Neural cell (in vitro differentiated cells): ENCODE measurements around the gene PPME1.

ENCODE experiments used
- EP300 ChIP-seq: fragments of 450-650 bp; conservative IDR thresholded peaks from 2 replicates; pipeline ENCODE4 v1.6.1; 2014; ENCODE audit warnings: antibody characterized with exemption, mild to moderate bottlenecking, moderate library complexity; ENCODE audit not compliant: poor library complexity, severe bottlenecking
- EZH2 ChIP-seq: fragments of 200-600, 300-800 bp; shearing (Covaris generic), sonication (generic); IDR thresholded peaks from 2 replicates; pipeline ENCODE4 v1.6.1; 2014; ENCODE audit warnings: antibody characterized with exemption, low read length, borderline replicate concordance, mild to moderate bottlenecking; ENCODE audit not compliant: insufficient read depth, poor library complexity, severe bottlenecking
- MXI1 ChIP-seq: fragments of 450-650 bp; conservative IDR thresholded peaks from 2 replicates; pipeline ENCODE4 v1.6.1; 2014; ENCODE audit warnings: antibody characterized with exemption, mild to moderate bottlenecking; ENCODE audit not compliant: poor library complexity, severe bottlenecking
- POLR2AphosphoS5 ChIP-seq: IDR thresholded peaks from 2 replicates; pipeline ENCODE4 v1.6.1; 2012
- RAD21 ChIP-seq: fragments of 450-650 bp; conservative IDR thresholded peaks from 2 replicates; pipeline ENCODE4 v1.6.1; 2014; ENCODE audit warnings: antibody characterized with exemption, mild to moderate bottlenecking, moderate library complexity
- SMC3 ChIP-seq: fragments of 450-650 bp; conservative IDR thresholded peaks from 2 replicates; pipeline ENCODE4 v1.6.1; 2014; ENCODE audit warnings: antibody characterized with exemption, mild to moderate bottlenecking, moderate library complexity; ENCODE audit not compliant: poor library complexity
- TAF1 ChIP-seq: IDR thresholded peaks from 2 replicates; pipeline ENCODE4 v1.6.1; 2012; ENCODE audit warnings: low read depth
- TF ChIP-seq, protein P1 (sequence below): IDR thresholded peaks from 2 replicates; pipeline ENCODE4 v1.6.1; 2012; ENCODE audit warnings: borderline replicate concordance
- TF ChIP-seq, protein P2 (sequence below): fragments of 450-650 bp; IDR thresholded peaks from 2 replicates; pipeline ENCODE4 v1.5.1; 2014; ENCODE audit warnings: antibody characterized with exemption, mild to moderate bottlenecking, moderate library complexity; ENCODE audit not compliant: poor library complexity, severe bottlenecking

DNA sequence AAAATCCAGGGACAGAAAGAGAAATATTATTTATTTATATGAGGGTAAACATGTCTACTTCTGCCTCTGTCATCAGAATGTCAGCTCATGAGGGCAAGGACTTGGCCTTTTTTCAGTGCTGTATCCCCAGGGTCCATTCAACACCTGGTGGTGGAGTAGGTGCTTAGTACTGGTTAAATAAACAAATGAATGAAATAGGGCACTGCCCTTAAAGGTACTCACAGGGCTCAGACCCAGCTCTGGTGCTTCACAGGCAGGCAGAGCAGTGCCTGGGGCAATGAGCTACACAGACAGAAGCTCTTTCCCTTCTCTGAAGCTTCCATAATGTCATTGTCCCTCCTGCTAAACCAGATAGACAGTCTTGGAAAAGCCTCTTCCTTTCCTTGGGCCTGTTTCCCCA, 109.4 kb downstream of the PPME1 start:
- TF ChIP-seq POLR2AphosphoS5 (no peak), MXI1 (no peak), EZH2 (no peak), EP300 (no peak), TAF1 (no peak), RAD21 (no peak), SMC3 (no peak)
- TF ChIP-seq, protein P1, sequence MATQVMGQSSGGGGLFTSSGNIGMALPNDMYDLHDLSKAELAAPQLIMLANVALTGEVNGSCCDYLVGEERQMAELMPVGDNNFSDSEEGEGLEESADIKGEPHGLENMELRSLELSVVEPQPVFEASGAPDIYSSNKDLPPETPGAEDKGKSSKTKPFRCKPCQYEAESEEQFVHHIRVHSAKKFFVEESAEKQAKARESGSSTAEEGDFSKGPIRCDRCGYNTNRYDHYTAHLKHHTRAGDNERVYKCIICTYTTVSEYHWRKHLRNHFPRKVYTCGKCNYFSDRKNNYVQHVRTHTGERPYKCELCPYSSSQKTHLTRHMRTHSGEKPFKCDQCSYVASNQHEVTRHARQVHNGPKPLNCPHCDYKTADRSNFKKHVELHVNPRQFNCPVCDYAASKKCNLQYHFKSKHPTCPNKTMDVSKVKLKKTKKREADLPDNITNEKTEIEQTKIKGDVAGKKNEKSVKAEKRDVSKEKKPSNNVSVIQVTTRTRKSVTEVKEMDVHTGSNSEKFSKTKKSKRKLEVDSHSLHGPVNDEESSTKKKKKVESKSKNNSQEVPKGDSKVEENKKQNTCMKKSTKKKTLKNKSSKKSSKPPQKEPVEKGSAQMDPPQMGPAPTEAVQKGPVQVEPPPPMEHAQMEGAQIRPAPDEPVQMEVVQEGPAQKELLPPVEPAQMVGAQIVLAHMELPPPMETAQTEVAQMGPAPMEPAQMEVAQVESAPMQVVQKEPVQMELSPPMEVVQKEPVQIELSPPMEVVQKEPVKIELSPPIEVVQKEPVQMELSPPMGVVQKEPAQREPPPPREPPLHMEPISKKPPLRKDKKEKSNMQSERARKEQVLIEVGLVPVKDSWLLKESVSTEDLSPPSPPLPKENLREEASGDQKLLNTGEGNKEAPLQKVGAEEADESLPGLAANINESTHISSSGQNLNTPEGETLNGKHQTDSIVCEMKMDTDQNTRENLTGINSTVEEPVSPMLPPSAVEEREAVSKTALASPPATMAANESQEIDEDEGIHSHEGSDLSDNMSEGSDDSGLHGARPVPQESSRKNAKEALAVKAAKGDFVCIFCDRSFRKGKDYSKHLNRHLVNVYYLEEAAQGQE: no peak
- TF ChIP-seq, protein P2, sequence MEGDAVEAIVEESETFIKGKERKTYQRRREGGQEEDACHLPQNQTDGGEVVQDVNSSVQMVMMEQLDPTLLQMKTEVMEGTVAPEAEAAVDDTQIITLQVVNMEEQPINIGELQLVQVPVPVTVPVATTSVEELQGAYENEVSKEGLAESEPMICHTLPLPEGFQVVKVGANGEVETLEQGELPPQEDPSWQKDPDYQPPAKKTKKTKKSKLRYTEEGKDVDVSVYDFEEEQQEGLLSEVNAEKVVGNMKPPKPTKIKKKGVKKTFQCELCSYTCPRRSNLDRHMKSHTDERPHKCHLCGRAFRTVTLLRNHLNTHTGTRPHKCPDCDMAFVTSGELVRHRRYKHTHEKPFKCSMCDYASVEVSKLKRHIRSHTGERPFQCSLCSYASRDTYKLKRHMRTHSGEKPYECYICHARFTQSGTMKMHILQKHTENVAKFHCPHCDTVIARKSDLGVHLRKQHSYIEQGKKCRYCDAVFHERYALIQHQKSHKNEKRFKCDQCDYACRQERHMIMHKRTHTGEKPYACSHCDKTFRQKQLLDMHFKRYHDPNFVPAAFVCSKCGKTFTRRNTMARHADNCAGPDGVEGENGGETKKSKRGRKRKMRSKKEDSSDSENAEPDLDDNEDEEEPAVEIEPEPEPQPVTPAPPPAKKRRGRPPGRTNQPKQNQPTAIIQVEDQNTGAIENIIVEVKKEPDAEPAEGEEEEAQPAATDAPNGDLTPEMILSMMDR: no peak
